Calu3 (cell line): Measurements from ENCODE around the gene APMAP. TPM values are rescaled to one million over a fixed set of nuclear protein-coding genes. Genes with fewer than 3 reads are reported as not detected.

Experiments used
- BruUV-seq: library from RNA; stranded (reverse); fragments of 400-500 nt; replicated peaks from 2 replicates; lab custom pipeline; 2021; lab: Mats Ljungman, UMichigan
- CTCF ChIA-PET: fragments of 300-600 bp; sonication (Branson Sonifier 250); formaldehyde crosslinking; loops from one replicate; lab custom pipeline; 2022; ENCODE audit warnings: antibody characterized with exemption; lab: Charles Lee
- DNase-seq: peaks from one replicate; pipeline ENCODE4 v3.0.0; 2022
- H3K27ac Mint-ChIP-seq: one replicate; pipeline ENCODE4 v1.8.0; 2022; ENCODE audit warnings: mixed read lengths; ENCODE audit not compliant: unreplicated experiment
- H3K27me3 Mint-ChIP-seq: one replicate; pipeline ENCODE4 v1.8.0; 2022; ENCODE audit warnings: mixed read lengths; ENCODE audit not compliant: unreplicated experiment
- H3K36me3 Mint-ChIP-seq: one replicate; pipeline ENCODE4 v1.8.0; 2022; ENCODE audit warnings: mild to moderate bottlenecking, moderate library complexity, mixed read lengths; ENCODE audit not compliant: insufficient read depth, unreplicated experiment
- H3K4me1 Mint-ChIP-seq: one replicate; pipeline ENCODE4 v1.8.0; 2022; ENCODE audit warnings: mild to moderate bottlenecking, low read depth, mixed read lengths; ENCODE audit not compliant: unreplicated experiment
- H3K4me3 Mint-ChIP-seq: one replicate; pipeline ENCODE4 v1.8.0; 2022; ENCODE audit warnings: mild to moderate bottlenecking, low read depth, moderate library complexity, mixed read lengths; ENCODE audit not compliant: unreplicated experiment
- H3K9me3 Mint-ChIP-seq: one replicate; pipeline ENCODE4 v1.8.0; 2022; ENCODE audit warnings: low read depth, mixed read lengths; ENCODE audit not compliant: unreplicated experiment
- intact Hi-C: fragments of 100-400 bp; cut with micrococcal nuclease; formaldehyde crosslinking; loops from one replicate; pipeline ENCODE4 v1.10.0; 2022; ENCODE audit not compliant: unreplicated experiment
- total RNA-seq: library from RNA; stranded (reverse); gene quantifications from 2 replicates; pipeline ENCODE4 v1.2.3, GENCODE V29; 2022
- TF ChIP-seq, protein P1 (sequence below): fragments of 200-600 bp; IDR thresholded peaks from one replicate; pipeline ENCODE4 v1.8.0; 2022; ENCODE audit warnings: antibody characterized with exemption; ENCODE audit not compliant: unreplicated experiment

The APMAP gene
- total RNA-seq, 1 experiment from 2014 or later, result 30.7 TPM

DNA sequence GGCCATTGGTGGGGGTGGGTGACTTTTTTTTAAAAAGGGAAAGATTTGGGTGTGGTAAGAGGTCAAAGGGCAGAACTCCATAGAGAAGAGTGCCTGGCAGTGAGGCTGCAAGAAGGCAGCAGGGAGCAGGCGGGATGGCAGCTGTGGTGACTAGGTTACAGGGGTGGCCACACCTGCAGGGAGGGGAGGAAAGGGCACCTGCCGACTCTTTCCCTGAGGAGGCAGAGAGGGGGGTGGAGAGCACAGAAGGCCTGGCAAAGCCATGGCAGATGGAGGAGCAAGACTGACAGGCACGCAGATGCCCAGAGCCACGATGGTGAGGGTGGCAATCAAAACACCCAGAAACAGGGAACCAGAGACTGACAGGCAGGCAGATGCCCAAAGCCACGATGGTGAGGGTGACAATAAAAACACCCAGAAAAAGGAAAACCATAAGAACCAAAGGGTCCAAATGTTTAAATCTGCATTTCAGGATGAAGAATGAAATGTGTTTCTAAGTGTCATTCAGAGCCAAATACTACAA, 24.2 kb downstream of the APMAP start:
- no peaks in the 10 kb centered on the region for H3K4me1 Mint-ChIP-seq
- H3K27me3 Mint-ChIP-seq, result no peaks in the 10 kb centered on the region
- H3K4me3 Mint-ChIP-seq, result no peak overlapping the region
- TF ChIP-seq, protein P1, sequence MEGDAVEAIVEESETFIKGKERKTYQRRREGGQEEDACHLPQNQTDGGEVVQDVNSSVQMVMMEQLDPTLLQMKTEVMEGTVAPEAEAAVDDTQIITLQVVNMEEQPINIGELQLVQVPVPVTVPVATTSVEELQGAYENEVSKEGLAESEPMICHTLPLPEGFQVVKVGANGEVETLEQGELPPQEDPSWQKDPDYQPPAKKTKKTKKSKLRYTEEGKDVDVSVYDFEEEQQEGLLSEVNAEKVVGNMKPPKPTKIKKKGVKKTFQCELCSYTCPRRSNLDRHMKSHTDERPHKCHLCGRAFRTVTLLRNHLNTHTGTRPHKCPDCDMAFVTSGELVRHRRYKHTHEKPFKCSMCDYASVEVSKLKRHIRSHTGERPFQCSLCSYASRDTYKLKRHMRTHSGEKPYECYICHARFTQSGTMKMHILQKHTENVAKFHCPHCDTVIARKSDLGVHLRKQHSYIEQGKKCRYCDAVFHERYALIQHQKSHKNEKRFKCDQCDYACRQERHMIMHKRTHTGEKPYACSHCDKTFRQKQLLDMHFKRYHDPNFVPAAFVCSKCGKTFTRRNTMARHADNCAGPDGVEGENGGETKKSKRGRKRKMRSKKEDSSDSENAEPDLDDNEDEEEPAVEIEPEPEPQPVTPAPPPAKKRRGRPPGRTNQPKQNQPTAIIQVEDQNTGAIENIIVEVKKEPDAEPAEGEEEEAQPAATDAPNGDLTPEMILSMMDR, result no peak
- DNase-seq, result no peak
- intact Hi-C loops, result no loop called here
- H3K27ac Mint-ChIP-seq, result no peak overlapping the region
- peaks cover 4% of the 10 kb centered on the region for H3K36me3 Mint-ChIP-seq
- no peaks in the 10 kb centered on the region for H3K9me3 Mint-ChIP-seq
- BruUV-seq, result no TSS peak
- CTCF ChIA-PET, result no interaction called here

DNA sequence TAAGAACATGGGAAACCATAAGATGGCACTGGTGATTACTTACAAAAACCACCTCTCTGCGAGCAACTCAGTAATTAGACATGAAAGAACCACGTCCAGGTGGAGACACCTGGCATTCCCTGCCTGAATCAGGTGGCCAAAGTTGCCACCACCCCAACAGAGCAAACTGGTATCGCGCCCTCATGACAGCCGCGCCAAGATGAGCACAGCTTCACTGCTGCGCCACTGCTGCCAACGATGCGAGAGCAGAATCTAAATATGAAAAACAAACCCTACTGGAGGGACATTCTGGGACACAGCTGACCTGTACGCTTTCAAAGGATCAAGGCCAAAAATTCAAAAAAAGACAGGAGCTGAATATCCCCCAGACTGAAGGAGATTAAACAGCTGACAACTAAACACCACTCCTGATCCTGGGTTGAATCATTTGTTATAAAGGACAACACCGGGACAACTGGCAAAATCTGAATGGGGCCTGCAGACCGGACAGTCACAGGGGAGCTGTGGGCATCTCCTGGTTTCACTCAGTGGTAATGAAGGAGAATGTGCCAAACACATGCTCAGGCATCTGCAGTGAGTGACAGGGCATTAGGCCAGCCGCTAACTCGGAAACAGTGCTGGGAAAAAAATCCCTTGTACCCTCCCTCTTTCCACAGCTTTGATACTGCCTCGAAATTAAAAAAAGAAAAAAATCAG, 26.1 kb downstream of the APMAP start:
- Mint-ChIP-seq H3K4me3 (no peak overlapping the region), H3K27me3 (no peaks in the 10 kb centered on the region), H3K9me3 (no peaks in the 10 kb centered on the region), H3K36me3 (peaks cover 4% of the 10 kb centered on the region), H3K27ac (no peak overlapping the region), H3K4me1 (no peaks in the 10 kb centered on the region)
- no TSS peak for BruUV-seq
- intact Hi-C loops, result no loop called here
- TF ChIP-seq, protein P1, result no peak
- no peak for DNase-seq
- CTCF ChIA-PET, result no interaction called here

DNA sequence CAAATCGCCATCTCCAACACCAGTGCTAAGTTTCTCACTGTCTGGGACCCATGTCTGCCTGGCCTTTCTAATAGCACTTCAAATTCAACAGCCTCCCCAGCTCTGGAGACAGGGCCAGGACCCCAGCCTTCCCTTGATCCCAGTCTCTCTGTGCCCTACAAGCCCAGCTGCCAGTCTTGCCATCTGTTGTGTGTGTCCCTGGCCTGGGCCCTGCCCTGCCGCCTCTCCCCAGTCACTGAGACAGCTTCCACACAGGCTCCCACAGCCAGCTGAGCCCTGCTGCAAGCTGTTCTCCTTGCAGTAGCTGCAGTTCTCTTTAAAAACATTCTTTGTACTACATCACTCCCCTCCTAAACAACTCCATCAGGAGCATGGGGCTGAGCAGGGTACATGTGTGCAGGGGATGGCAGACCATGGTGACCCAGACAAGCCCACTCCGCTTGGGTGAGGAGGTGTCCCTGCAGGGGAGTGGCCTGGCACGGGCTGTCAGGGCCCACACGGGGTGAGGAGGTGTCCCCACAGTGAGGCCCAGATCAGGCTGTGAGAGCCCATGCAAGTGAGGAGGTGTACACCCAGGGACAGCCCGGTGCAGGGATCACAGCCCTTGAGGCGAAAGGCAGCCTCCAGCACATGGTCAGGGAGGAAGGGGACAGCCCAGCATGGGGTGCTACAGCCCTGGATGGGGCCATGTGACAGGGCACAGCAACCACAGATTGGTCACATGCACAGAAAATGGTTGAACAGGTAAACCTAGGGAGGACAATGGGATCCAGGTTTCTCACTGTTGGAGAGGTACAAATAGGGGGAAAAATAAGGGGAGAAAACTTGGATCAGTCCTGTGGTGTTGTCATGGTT, 27.3 kb downstream of the APMAP start:
- Mint-ChIP-seq H3K4me3 (no peak overlapping the region), H3K27me3 (no peaks in the 10 kb centered on the region), H3K9me3 (no peaks in the 10 kb centered on the region), H3K36me3 (no peaks in the 10 kb centered on the region), H3K4me1 (no peaks in the 10 kb centered on the region), H3K27ac (no peak overlapping the region)
- intact Hi-C loops, result no loop called here
- DNase-seq, result no peak
- BruUV-seq, result no TSS peak
- TF ChIP-seq, protein P1, result no peak
- CTCF ChIA-PET, result no interaction called here

DNA sequence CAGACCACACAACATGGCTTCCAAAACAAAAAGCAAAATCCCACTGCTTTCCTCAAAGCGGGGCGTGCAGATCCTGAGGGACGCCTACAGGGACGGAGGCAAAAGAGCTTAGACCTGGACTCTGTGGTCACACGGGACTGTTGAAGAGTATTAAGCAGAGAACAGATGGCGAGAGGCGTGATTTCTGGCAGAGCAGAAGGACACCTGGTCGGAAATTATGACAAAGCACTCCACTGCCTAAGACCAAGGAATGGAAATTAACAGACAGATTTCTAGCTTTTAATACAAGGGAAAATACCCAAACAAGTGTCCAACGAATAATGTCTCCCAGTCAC, 28.1 kb downstream of the APMAP start:
- CTCF ChIA-PET, result no interaction called here

More for the DNA sequence above, 28.1 kb downstream of the APMAP start:
- Mint-ChIP-seq H3K36me3 (no peaks in the 10 kb centered on the region), H3K9me3 (no peaks in the 10 kb centered on the region), H3K4me3 (no peak overlapping the region), H3K27ac (no peak overlapping the region), H3K4me1 (no peaks in the 10 kb centered on the region), H3K27me3 (no peaks in the 10 kb centered on the region)
- intact Hi-C loops, result no loop called here
- DNase-seq, result no peak
- no TSS peak for BruUV-seq
- TF ChIP-seq, protein P1, result no peak
